Muscle layer of duodenum (tissue), 2 donors: Measurements from ENCODE around the gene ABCD1.
"Not testable (repeated sequence)": the region's sequence is repeated elsewhere in the genome, so short reads cannot be mapped to it uniquely, and the experiment has no call there.

ENCODE experiments used
- H3K27ac ChIP-seq: one replicate; pipeline ENCODE4 v1.7.0; 2013; ENCODE audit warnings: mild to moderate bottlenecking, low read length
- H3K27me3 ChIP-seq: one replicate; pipeline ENCODE4 v1.7.0; 2013; ENCODE audit warnings: low read depth, mild to moderate bottlenecking, control low read depth, low read length
- H3K36me3 ChIP-seq, 2 donors: one replicate each; pipeline ENCODE4 v1.7.0; 2013; ENCODE audit warnings: low read length in 2 of 2, control low read depth in 1 of 2, mild to moderate bottlenecking in 1 of 2; ENCODE audit not compliant: insufficient read depth in 2 of 2, control insufficient read depth in 1 of 2
- H3K4me1 ChIP-seq, 2 donors: one replicate each; pipeline ENCODE4 v1.7.0; 2013; ENCODE audit warnings: low read length in 2 of 2, mild to moderate bottlenecking in 2 of 2, control low read depth in 1 of 2, moderate library complexity in 1 of 2; ENCODE audit not compliant: insufficient read depth in 2 of 2, control insufficient read depth in 1 of 2
- H3K4me3 ChIP-seq, 2 donors: one replicate each; pipeline ENCODE4 v1.7.0; 2013; ENCODE audit warnings: low read length in 2 of 2, low read depth in 1 of 2, mild to moderate bottlenecking in 1 of 2
- H3K9me3 ChIP-seq, 2 donors: one replicate each; pipeline ENCODE4 v1.7.0; 2013; ENCODE audit warnings: low read length in 2 of 2, control low read depth in 1 of 2, mild to moderate bottlenecking in 1 of 2; ENCODE audit not compliant: control insufficient read depth in 1 of 2
- donor health status: healthy.

The ABCD1 gene

GRCh38 chrX:153724252-153725038 is at the start of gene ABCD1, which contains the start of gene BCAP31:
TSS of gene ABCD1 (plus strand) at chrX:153724856. CDS start at chrX:153725267, 411 bp downstream.
TSS of gene BCAP31 (minus strand) at chrX:153724387. CDS start at chrX:153723244, 1,143 bp downstream.
- Histone ChIP-seq H3K36me3 (peaks cover 9 to 13% of the 10 kb centered on the region in 2 donors), H3K9me3 (no peaks in the 10 kb centered on the region), H3K4me3 (peak within 1 kb of the TSS; percentile 55 to 68), H3K27ac (peak within 1 kb of the TSS; percentile 39), H3K4me1 (peaks cover 6 to 51% of the 10 kb centered on the region in 2 donors), H3K27me3 (no peaks in the 10 kb centered on the region)

DNA sequence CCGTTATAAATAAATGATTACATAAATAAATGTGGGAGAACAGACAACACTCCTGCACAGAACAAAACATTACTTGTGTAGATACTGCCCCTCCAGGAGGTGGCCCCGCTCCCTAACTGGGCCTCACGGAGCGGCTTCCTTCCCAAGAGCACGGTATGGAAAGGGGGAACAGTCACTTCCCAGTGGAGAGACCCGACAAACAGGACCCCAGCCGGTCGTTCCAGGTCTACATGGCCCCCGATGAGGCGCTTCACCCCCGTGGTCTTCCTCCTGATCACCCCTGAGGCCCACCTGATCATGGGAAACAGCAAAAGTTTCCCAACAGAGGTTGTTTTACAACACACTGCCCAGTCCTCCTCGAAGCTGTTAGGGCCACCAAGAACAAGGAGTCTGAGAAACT is 43.5 kb upstream of the ABCD1 start:
- H3K9me3 ChIP-seq: no peaks in the 10 kb centered on the region
- H3K36me3 ChIP-seq: no peaks in the 10 kb centered on the region
- H3K4me3 ChIP-seq: no peak overlapping the region
- H3K4me1 ChIP-seq: no peaks in the 10 kb centered on the region
- H3K27me3 ChIP-seq: no peaks in the 10 kb centered on the region
- H3K27ac ChIP-seq: no peak overlapping the region

GRCh38 chrX:153683486-153683885 is 41.2 kb upstream of the ABCD1 start:
- not testable (repeated sequence) for H3K27me3 ChIP-seq, H3K27ac ChIP-seq, H3K4me1 ChIP-seq, H3K36me3 ChIP-seq, H3K4me3 ChIP-seq, H3K9me3 ChIP-seq

- Histone ChIP-seq H3K36me3 (no peaks in the 10 kb centered on the region), H3K27me3 (no peaks in the 10 kb centered on the region), H3K4me1 (no peaks in the 10 kb centered on the region), H3K4me3 (no peak overlapping the region), H3K27ac (no peak overlapping the region), H3K9me3 (no peaks in the 10 kb centered on the region)
Measured at GRCh38 chrX:153684467-153685155, 40.0 kb upstream of the ABCD1 start.

- no peaks in the 10 kb centered on the region for H3K4me1 ChIP-seq
- no peak overlapping the region for H3K4me3 ChIP-seq
- H3K9me3 ChIP-seq: no peaks in the 10 kb centered on the region
- H3K27me3 ChIP-seq: no peaks in the 10 kb centered on the region
- H3K27ac ChIP-seq: no peak overlapping the region
- H3K36me3 ChIP-seq: no peaks in the 10 kb centered on the region
Measured at GRCh38 chrX:153685156-153685536, 39.5 kb upstream of the ABCD1 start.

DNA sequence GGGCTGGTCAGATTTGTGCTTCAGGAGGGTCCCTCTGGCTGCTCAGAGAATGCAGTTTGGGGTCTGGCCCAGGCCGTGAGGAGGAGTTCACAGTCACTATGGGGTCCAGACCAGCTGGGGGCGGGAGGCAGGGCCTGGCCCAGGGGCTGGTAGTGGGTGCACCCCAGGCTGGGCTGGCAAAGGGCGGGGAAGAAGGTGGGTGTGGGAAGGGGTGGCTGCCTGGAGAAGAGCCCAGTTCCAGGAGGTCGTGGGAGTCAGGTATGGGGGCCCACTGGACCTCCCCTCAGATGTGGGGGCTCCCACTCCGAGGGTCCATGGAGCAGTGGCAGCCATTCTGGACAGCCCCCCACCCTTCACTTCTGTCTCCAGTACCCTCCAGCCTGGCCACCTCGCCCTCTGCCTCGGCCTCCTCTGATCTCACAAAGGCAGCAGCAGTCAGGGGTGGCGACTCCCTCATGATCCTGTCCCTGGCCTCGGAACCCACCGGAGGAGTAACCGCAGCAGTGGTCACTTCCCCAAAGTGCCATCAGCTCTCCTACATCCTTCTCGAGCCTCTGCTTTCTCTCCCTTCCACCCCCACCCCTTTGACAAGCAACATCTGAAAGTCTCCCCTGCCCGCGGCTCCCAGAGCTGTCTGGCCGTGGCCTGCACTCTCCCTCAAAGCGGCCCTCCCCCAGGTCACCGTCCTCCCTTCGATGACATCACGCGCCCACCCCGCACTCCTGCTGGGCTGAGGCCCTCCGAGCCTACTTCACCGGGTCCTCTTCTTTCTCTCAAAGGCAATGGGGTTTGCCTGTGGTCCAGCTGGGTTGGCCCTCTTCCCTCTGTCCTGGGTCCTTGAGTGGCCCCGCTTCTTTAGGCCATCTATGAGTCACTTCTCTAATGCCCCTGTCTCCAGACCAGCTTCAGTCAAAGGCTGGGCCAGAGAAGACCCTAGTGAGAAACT is 38.6 kb upstream of the ABCD1 start:
- Histone ChIP-seq H3K27me3 (no peaks in the 10 kb centered on the region), H3K9me3 (no peaks in the 10 kb centered on the region), H3K36me3 (no peaks in the 10 kb centered on the region), H3K4me3 (no peak overlapping the region), H3K4me1 (no peaks in the 10 kb centered on the region), H3K27ac (no peak overlapping the region)

DNA sequence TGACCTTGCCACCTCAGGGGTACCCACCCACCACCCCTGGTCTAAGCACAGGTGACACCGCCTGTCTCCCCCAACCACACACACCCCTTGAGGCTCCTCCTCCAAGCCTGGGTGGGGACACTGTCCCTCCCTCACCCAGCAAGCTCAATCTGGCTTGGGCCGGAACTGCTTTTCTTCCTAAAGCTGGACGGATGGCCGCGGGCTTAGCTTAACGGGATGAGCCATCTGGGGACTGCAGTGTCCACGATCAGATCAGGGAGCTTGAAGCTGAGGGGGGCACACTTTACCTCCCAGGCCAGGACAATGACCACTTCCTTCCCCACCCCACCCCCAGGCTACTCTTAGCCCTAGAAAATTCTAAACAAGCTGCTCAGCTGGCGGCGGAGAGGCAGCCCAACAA is 37.9 kb upstream of the ABCD1 start:
- Histone ChIP-seq H3K36me3 (no peaks in the 10 kb centered on the region), H3K4me1 (no peaks in the 10 kb centered on the region), H3K9me3 (no peaks in the 10 kb centered on the region), H3K27ac (no peak overlapping the region), H3K4me3 (no peak overlapping the region), H3K27me3 (no peaks in the 10 kb centered on the region)

DNA sequence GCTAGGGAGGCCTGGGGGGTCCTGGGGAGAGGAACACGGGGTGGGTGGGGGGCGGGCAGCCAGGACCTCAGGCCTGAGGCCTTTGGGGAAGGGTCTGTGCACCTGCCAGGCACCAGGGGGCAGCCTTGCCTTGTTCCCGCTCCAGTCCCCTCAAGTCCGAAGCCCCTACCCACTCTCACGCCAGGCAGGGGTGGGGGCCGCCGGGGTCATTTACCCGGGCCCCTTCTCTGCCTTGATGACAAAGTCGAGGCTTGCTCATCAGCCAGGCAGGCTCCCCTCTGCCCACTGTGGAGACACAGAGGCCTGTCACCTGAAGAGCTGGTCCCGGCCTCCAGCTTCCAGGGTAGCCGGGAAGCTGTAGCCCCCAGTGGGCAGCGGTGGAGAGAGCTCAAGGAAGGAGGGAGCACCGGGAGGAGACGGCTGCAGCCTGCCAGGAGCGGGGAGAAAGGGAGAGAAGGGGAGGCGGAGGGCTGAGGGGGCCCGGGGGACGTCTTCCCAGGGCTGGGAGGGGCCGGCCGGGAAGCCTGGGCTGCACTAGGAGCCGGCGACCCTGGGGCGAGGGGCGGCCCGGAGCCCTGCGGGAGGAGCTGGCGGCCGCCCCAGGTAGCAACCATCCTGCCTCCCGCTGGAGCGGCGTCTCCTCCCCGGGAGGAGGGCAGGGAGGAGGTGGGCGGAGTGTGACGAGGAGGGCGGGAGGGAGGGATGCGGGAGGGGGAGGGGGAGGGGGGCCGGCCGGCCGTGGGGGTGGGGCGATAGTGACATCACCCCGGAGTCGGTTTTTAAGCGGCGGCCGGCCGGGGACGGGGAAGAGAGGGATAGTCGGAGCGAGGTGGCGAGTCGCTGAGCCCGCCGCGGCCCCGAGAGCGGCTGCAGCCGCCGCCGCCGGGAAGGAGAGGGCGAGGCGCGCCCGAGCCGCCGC is 37.3 kb upstream of the ABCD1 start, which contains the start of gene SLC6A8:
Gene SLC6A8 (plus strand): TSS at position 806 of the 919 bp plus-strand sequence. CDS start 649 bp downstream, outside the sequence.
- H3K9me3 ChIP-seq: no peaks in the 10 kb centered on the region
- no peaks in the 10 kb centered on the region for H3K27me3 ChIP-seq
- H3K4me1 ChIP-seq: no peaks in the 10 kb centered on the region
- no peaks in the 10 kb centered on the region for H3K36me3 ChIP-seq
- H3K4me3 ChIP-seq: peak within 1 kb of the TSS in 1 of 2 donors; percentile 44
- H3K27ac ChIP-seq: no peak within 1 kb of the TSS

GRCh38 chrX:153688071-153688470 is 36.6 kb upstream of the ABCD1 start:
- Histone ChIP-seq H3K9me3 (no peaks in the 10 kb centered on the region), H3K27me3 (no peaks in the 10 kb centered on the region), H3K36me3 (no peaks in the 10 kb centered on the region), H3K4me3 (no peak overlapping the region), H3K27ac (no peak overlapping the region), H3K4me1 (no peaks in the 10 kb centered on the region)

- H3K9me3 ChIP-seq: no peaks in the 10 kb centered on the region
- no peak overlapping the region for H3K27ac ChIP-seq
- H3K4me1 ChIP-seq: no peaks in the 10 kb centered on the region
- no peak overlapping the region for H3K4me3 ChIP-seq
- H3K36me3 ChIP-seq: no peaks in the 10 kb centered on the region
- no peaks in the 10 kb centered on the region for H3K27me3 ChIP-seq
Measured at GRCh38 chrX:153688506-153688905, 36.1 kb upstream of the ABCD1 start.
